SK-N-MC (cell line): ENCODE measurements around the gene TUFM.

Source experiments
- EZH2 ChIP-seq: fragments of 200-600 bp; sonication (generic); IDR thresholded peaks from one replicate; pipeline ENCODE4 v1.6.1; 2017; ENCODE audit warnings: antibody characterized with exemption
- POLR2AphosphoS5 ChIP-seq: IDR thresholded peaks from 2 replicates; pipeline ENCODE4 v1.6.1; 2012; ENCODE audit warnings: mild to moderate bottlenecking, low read depth, low read length, borderline replicate concordance

GRCh38 chr16:28824717-28824973 is 21.5 kb downstream of the TUFM start:
- TF ChIP-seq POLR2AphosphoS5 (no peak), EZH2 (no peak)
